SK-N-MC (cell line): ENCODE results near the gene TMEM131L.

Source experiments
- EZH2 ChIP-seq: fragments of 200-600 bp; sonication (generic); IDR thresholded peaks from one replicate; pipeline ENCODE4 v1.6.1; 2017; ENCODE audit warnings: antibody characterized with exemption
- POLR2AphosphoS5 ChIP-seq: IDR thresholded peaks from 2 replicates; pipeline ENCODE4 v1.6.1; 2012; ENCODE audit warnings: mild to moderate bottlenecking, low read depth, low read length, borderline replicate concordance

DNA sequence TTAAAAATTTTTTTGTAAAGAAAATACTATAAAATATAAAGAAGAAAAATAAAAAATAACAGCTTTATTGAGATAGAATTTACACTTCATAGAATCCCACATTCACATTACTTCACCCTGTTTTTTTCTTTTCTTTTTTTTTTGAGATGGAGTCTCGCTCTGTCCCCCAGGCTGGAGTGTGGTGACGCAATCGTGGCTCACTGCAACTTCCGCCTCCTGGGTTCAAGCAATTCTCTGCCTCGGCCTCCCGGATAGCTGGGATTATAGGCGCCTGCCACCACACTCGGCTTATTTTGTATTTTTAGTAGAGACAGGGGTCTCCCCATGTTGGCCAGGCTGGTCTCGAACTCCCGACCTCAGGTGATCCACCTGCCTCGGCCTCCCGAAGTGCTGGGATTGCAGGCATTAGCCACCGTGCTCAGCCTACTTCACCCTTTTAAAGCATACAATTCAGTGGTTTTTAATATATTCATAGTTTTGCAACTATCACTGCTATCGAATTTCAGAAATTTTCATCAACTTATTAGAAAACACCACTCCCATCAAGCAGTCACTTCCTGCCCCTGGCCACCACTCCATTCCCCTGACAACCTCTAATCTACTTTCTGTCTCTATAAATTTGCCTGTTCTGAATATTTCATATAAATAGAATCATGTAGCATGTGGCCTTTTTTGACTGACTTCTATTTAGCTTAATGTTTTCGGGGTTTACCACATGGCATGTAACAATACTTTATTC lies 48.7 kb downstream of the TMEM131L start:
- TF ChIP-seq EZH2, result no peak
- no peak for TF ChIP-seq POLR2AphosphoS5
